Fibroblast of lung (primary cell): ENCODE measurements around the gene MELTF.

Experiments used
- EZH2 ChIP-seq: IDR thresholded peaks from 2 replicates; pipeline ENCODE4 v1.5.1; 2012; ENCODE audit warnings: low read length, control low read depth, mild to moderate bottlenecking; ENCODE audit errors: missing control alignments
- TF ChIP-seq, protein P1 (sequence below), 2 donors: IDR thresholded peaks in 1 of 2; conservative IDR thresholded peaks in 1 of 2; 1 replicate in 1 of 2; 2 replicates in 1 of 2; pipeline ENCODE4 v1.5.1; 2011 to 2012; ENCODE audit warnings: low read length in 2 of 2, control low read depth in 1 of 2, inconsistent platforms in 1 of 2, low read depth in 1 of 2, mild to moderate bottlenecking in 1 of 2

DNA sequence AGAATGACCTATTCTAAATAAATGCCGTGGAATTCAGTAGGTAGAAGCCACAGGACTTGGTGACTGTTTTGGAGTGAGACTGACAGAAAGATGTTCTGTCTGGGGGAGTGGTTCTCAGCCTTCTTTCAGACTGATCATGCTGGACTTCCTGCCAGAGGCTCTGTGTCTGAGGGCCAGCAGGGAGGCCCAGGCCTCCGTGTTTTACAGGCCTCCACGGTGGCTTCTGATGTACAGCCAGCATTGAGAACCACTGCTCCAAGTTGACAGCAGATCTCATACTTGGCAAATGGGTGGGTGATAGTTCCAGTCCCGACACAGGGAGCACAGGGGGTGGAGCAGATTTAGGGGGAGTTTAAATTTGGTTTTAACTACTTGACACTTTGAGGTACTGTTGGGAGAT, 54.3 kb downstream of the MELTF start:
- no peak for TF ChIP-seq EZH2
- TF ChIP-seq, protein P1, sequence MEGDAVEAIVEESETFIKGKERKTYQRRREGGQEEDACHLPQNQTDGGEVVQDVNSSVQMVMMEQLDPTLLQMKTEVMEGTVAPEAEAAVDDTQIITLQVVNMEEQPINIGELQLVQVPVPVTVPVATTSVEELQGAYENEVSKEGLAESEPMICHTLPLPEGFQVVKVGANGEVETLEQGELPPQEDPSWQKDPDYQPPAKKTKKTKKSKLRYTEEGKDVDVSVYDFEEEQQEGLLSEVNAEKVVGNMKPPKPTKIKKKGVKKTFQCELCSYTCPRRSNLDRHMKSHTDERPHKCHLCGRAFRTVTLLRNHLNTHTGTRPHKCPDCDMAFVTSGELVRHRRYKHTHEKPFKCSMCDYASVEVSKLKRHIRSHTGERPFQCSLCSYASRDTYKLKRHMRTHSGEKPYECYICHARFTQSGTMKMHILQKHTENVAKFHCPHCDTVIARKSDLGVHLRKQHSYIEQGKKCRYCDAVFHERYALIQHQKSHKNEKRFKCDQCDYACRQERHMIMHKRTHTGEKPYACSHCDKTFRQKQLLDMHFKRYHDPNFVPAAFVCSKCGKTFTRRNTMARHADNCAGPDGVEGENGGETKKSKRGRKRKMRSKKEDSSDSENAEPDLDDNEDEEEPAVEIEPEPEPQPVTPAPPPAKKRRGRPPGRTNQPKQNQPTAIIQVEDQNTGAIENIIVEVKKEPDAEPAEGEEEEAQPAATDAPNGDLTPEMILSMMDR (conservative IDR thresholded peaks at IDR 0.05 in 1 of 2, IDR thresholded peaks at IDR 0.05 in 1 of 2; ENCODE audit: low read depth in 1 of 2, low read length in 2 of 2), result no peak
